ENCODE data around the gene RAVER2.
"Not testable (repeated sequence)": the region's sequence is repeated elsewhere in the genome, so short reads cannot be mapped to it uniquely, and the experiment has no call there.

RAVER2 gene

DNA sequence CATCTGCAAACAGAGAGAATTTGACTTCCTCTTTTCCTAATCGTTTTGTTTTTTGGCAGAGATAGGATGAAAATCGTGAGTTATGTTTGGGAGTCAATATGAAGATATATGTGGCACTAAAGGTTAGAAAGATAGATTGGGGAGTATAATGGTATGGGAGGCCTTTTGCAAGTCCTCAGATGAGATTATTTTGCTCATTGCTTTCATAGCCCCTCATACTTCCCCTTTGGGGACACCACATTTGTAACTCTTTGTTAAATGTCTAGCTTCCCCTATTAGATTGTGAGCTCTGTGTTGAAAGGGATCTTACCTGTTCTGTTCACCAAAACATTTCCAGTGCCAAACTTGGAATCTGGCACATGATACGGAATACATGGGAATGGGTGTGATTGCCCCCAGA is 30.2 kb downstream of the RAVER2 start:
- no peaks in the 10 kb centered on the region for H3K27me3 ChIP-seq (ENCODE audit: insufficient read depth, low read depth, severe bottlenecking)
- H3K27ac ChIP-seq = no peak overlapping the region
- H3K4me3 ChIP-seq (ENCODE audit: low read depth, low read length) = no peak overlapping the region
- TF ChIP-seq, protein P1, sequence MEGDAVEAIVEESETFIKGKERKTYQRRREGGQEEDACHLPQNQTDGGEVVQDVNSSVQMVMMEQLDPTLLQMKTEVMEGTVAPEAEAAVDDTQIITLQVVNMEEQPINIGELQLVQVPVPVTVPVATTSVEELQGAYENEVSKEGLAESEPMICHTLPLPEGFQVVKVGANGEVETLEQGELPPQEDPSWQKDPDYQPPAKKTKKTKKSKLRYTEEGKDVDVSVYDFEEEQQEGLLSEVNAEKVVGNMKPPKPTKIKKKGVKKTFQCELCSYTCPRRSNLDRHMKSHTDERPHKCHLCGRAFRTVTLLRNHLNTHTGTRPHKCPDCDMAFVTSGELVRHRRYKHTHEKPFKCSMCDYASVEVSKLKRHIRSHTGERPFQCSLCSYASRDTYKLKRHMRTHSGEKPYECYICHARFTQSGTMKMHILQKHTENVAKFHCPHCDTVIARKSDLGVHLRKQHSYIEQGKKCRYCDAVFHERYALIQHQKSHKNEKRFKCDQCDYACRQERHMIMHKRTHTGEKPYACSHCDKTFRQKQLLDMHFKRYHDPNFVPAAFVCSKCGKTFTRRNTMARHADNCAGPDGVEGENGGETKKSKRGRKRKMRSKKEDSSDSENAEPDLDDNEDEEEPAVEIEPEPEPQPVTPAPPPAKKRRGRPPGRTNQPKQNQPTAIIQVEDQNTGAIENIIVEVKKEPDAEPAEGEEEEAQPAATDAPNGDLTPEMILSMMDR (IDR thresholded peaks at IDR 0.05; ENCODE audit: low read depth, low read length) = no peak
- no peak for DNase-seq
- peaks cover 6% of the 10 kb centered on the region for H3K36me3 ChIP-seq
- H3K9me3 ChIP-seq (ENCODE audit: severe bottlenecking) = no peaks in the 10 kb centered on the region

DNA sequence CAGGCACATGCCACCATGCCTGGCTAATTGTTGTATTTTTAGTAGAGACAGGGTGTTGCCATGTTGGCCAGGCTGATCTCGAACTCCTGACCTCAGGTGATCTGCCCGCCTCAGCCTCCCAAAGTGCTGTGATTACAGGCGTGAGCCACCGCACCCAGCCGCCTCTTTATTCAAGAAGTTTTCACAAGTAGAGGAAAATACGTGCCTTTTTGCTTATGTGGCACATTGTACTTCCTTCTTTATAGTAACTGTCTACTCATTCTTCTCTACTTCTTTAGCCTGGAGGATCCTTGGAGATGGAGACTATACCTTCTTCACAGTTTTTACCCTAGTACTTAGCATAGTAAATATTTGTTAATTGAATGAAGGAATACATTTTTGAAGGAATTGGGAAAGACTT is 37.2 kb downstream of the RAVER2 start:
- not testable (repeated sequence) for DNase-seq; H3K4me3 ChIP-seq (ENCODE audit: low read depth, low read length); H3K27me3 ChIP-seq (ENCODE audit: insufficient read depth, low read depth, severe bottlenecking); H3K27ac ChIP-seq; H3K36me3 ChIP-seq; H3K9me3 ChIP-seq (ENCODE audit: severe bottlenecking)

DNA sequence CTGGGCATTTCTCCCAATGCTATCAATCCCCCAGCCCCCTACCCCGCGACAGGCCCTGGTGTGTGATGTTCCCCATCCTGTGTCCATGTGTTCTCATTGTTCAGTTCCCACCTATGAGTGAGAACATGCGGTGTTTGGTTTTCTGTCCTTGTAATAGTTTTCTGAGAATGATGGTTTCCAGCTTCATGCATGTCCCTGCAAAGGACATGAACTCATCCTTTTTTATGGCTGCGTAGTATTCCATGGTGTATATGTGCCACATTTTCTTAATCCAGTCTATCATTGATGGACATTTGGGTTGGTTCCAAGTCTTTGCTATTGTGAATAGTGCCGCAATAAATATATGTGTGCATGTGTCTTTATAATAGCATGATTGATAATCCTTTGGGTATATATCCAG is 38.0 kb downstream of the RAVER2 start:
- DNase-seq; H3K9me3 ChIP-seq (ENCODE audit: severe bottlenecking); H3K4me3 ChIP-seq (ENCODE audit: low read depth, low read length); H3K36me3 ChIP-seq; H3K27ac ChIP-seq; H3K27me3 ChIP-seq (ENCODE audit: insufficient read depth, low read depth, severe bottlenecking): not testable (repeated sequence)

DNA sequence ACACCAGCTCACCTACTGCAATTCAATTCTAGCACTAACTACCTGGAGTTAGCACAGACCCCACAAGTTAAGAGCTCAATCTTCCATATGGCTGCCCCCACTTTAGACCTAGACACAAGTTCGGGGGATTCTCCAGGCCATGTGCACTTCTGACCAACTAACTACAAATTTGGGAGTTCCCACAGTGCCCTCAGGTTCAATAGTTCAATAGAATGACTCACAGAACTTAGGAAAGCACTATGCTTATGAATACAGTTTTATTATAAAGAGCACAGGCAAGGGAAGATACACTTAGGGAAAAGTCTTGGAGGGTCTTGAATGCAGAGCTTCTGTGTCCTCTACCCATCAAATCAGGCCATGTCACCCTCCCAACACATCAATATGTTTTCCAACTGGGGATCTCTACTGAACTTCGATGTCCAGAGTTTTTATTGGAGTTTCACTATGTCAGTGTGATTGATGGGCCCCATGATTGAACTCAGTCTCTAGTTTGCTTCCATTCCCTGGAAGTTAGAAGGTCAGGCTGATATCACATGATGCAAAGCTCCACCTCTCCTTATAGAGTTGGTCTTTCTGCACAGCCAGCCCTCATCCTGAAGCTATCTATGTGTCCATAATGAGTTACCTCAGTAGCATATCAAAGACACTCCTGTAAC is 46.1 kb downstream of the RAVER2 start:
- Histone ChIP-seq H3K27ac (no peak overlapping the region), H3K9me3 (ENCODE audit: severe bottlenecking) (peaks cover 6% of the 10 kb centered on the region), H3K36me3 (no peaks in the 10 kb centered on the region; the same call in 1 of the 2 replicates), H3K27me3 (ENCODE audit: insufficient read depth, low read depth, severe bottlenecking) (no peaks in the 10 kb centered on the region), H3K4me3 (ENCODE audit: low read depth, low read length) (no peak overlapping the region)
- TF ChIP-seq, protein P1 (IDR thresholded peaks at IDR 0.05; ENCODE audit: low read depth, low read length) = no peak
- DNase-seq = no peak

DNA sequence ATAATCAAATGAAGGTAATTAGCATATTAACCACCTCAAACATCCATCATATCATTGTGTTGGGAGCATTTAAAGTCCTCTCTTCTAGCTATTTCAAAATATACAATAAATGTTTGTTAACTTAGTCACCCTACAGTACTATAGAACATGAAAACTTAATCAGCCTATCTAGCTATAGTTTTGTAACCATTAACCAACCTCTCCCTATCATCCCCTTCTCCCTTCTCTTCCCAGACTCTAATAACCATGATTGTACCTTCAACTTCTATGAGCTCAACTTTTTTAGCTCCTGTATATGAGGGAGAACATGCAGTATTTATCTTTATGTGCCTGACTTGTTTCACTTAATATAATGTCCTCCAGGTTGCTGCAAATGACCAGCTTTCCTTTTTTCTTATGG is 54.0 kb downstream of the RAVER2 start:
- DNase-seq = no peak
- Histone ChIP-seq H3K36me3 (no peaks in the 10 kb centered on the region), H3K27ac (no peak overlapping the region), H3K4me3 (ENCODE audit: low read depth, low read length) (no peak overlapping the region), H3K9me3 (ENCODE audit: severe bottlenecking) (no peaks in the 10 kb centered on the region), H3K27me3 (ENCODE audit: insufficient read depth, low read depth, severe bottlenecking) (no peaks in the 10 kb centered on the region)
- TF ChIP-seq, protein P1 (IDR thresholded peaks at IDR 0.05; ENCODE audit: low read depth, low read length) = no peak

DNA sequence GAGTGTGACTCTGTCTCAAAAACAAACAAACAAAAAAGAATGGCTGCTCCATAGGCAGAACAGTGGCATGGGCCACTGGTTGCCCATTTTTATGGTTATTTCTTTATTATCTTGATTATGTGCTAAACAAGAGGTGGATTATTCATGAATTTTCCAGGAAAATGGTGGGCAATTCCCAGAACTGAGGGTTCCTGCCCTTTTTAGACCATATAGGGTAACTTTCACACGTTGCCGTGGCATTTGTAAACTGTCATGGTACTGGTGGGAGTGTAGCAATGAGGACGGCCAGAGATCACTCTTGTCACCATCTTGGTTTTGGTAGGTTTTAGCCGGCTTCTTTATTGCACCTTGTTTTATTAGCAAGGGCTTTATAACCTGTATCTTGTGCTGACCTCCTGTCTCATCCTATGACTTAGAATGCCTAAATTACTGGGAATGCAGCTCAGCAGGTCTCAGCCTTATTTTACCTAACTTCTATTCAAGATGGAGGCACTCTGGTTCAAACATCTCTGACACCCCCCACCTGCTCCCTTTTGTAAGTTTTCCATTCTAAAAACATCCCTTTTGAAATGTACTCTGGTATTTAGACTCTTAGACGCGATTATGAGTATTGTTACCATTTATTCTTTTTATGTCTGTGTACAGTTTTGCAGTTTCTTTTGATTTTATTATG is 57.1 kb downstream of the RAVER2 start:
- TF ChIP-seq, protein P1 (IDR thresholded peaks at IDR 0.05; ENCODE audit: low read depth, low read length) = no peak
- no peak for DNase-seq
- H3K27ac ChIP-seq = no peak overlapping the region
- H3K4me3 ChIP-seq (ENCODE audit: low read depth, low read length) = no peak overlapping the region
- H3K36me3 ChIP-seq = no peaks in the 10 kb centered on the region
- no peaks in the 10 kb centered on the region for H3K27me3 ChIP-seq (ENCODE audit: insufficient read depth, low read depth, severe bottlenecking)
- H3K9me3 ChIP-seq (ENCODE audit: severe bottlenecking) = no peaks in the 10 kb centered on the region

DNA sequence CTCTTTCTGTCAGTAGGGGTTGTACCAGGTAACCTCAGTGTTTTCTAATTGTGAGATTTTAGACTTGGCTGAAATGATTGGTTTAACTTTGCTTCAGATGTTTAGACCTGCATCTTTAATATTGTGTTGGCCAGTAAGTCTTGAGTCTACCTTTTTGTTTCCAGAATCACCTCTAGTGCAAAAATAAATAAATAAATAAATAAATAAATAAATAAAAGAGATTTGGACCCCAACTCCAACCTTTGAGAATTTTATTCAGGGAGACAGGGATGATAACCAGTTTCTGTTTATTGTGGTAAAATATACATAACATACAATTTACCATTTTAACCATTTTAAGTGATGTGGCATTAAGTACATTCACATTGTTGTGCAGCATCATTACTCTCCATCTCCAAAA is 64.4 kb downstream of the RAVER2 start:
- TF ChIP-seq, protein P1 (IDR thresholded peaks at IDR 0.05; ENCODE audit: low read depth, low read length) = no peak
- Histone ChIP-seq H3K9me3 (ENCODE audit: severe bottlenecking) (no peaks in the 10 kb centered on the region), H3K27me3 (ENCODE audit: insufficient read depth, low read depth, severe bottlenecking) (no peaks in the 10 kb centered on the region), H3K27ac (no peak overlapping the region), H3K36me3 (no peaks in the 10 kb centered on the region), H3K4me3 (ENCODE audit: low read depth, low read length) (no peak overlapping the region)
- no peak for DNase-seq

All from WERI-Rb-1 (cell line).